Measurements from ENCODE around the gene NUCB1. TPM values are rescaled to one million over a fixed set of nuclear protein-coding genes. Genes with fewer than 3 reads are reported as not detected.

Gene NUCB1
- polyA plus RNA-seq, 1 donor (not counting 4 experiments of a cell fraction or from before 2014, with no cell fraction given): 44.3 TPM

DNA sequence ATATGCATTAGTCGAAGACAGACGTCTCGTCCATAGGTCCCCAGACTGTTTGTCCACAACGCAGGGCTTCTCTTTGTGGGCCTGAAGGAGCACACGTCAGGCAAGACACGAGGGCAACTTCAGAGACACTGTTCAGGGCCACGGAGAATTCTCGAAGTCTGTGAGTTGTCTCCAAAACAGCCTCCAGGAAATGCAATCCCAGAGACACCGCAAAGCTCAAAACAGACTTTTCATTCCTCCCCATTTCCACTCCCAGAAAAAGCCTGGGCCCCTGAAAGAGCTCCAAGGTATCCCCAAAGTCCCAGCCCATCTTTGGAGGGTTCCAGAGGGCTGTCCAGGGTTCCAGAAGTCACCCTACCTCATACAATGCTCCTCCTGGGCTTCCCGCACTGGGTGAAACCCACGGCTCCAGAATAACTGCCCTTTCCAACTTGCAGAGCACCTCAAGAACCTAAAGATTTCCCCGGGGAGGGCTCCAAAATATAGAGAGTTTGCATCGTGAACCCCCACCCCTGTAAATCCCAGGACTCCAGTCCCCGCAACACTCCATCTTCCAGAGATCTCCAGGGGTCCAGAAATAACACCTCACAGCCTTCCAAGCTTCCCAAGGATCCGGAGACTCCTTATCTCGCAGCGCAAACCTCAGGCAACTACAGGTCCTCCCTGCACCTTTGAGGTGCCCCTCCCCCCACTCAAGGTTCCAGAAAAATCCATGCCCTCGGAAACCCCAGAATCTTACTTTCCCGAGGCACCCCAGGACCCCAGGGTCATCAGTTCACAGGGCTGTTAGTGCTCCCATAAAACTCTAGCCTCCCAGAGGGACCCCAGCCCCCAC lies 64.3 kb downstream of the NUCB1 start:
- FAIRE-seq (peak; percentile 29), DNase-seq (ENCODE audit: low read depth, low spot score) (no peak)
- no peaks in the 10 kb centered on the region for H3K27me3 ChIP-seq (ENCODE audit: control insufficient read depth, extremely low read depth, insufficient read depth, low read length)
- dilution Hi-C loops (cut with MboI; ENCODE audit: extremely low pct_ligation_motif_present, low sequenced_read_pairs): no loop called here
- H3K4me3 ChIP-seq (ENCODE audit: control insufficient read depth in 2 of 3, extremely low read depth in 1 of 3, insufficient read depth in 2 of 3, low read depth in 1 of 3, low read length in 3 of 3): peak overlapping the region in 2 of 3 experiments; percentile 32 to 59
- no peak for TF ChIP-seq EZH2 (IDR thresholded peaks at IDR 0.05; ENCODE audit: low read length)
- TF ChIP-seq, protein P1, sequence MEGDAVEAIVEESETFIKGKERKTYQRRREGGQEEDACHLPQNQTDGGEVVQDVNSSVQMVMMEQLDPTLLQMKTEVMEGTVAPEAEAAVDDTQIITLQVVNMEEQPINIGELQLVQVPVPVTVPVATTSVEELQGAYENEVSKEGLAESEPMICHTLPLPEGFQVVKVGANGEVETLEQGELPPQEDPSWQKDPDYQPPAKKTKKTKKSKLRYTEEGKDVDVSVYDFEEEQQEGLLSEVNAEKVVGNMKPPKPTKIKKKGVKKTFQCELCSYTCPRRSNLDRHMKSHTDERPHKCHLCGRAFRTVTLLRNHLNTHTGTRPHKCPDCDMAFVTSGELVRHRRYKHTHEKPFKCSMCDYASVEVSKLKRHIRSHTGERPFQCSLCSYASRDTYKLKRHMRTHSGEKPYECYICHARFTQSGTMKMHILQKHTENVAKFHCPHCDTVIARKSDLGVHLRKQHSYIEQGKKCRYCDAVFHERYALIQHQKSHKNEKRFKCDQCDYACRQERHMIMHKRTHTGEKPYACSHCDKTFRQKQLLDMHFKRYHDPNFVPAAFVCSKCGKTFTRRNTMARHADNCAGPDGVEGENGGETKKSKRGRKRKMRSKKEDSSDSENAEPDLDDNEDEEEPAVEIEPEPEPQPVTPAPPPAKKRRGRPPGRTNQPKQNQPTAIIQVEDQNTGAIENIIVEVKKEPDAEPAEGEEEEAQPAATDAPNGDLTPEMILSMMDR (optimal IDR thresholded peaks at IDR 0.05 in 1 of 3, IDR thresholded peaks at IDR 0.05 in 1 of 3, conservative IDR thresholded peaks at IDR 0.05 in 1 of 3; ENCODE audit: extremely low read depth in 1 of 3, insufficient read depth in 2 of 3, low read length in 3 of 3): no peak
- peak overlapping the region; percentile 98 for H3K4me2 ChIP-seq (ENCODE audit: control insufficient read depth, extremely low read depth, insufficient read depth, low read depth, low read length)
- H2AFZ ChIP-seq (ENCODE audit: control insufficient read depth, low read length): peak overlapping the region; percentile 13
- peaks cover 32% of the 10 kb centered on the region for H3K4me1 ChIP-seq (ENCODE audit: control insufficient read depth, extremely low read depth, insufficient read depth, low read length)
- peaks cover 7% of the 10 kb centered on the region for H3K79me2 ChIP-seq (ENCODE audit: control insufficient read depth, insufficient read depth, low read length)
- peaks cover 4 to 13% of the 10 kb centered on the region in 2 experiments for H3K36me3 ChIP-seq (ENCODE audit: control insufficient read depth in 2 of 2, extremely low read depth in 1 of 2, insufficient read depth in 2 of 2, low read length in 2 of 2)
- H3K9me1 ChIP-seq (ENCODE audit: control insufficient read depth, extremely low read depth, insufficient read depth, low read length): peaks cover 4% of the 10 kb centered on the region
- H3K9ac ChIP-seq (ENCODE audit: control insufficient read depth, extremely low read depth, insufficient read depth, low read length): peak overlapping the region; percentile 63
- peak overlapping the region; percentile 79 for H3K27ac ChIP-seq (ENCODE audit: control insufficient read depth, insufficient read depth, low read length)
- peaks cover 6% of the 10 kb centered on the region for H4K20me1 ChIP-seq (ENCODE audit: control insufficient read depth, extremely low read depth, insufficient read depth, low read length)
- H3K9me3 ChIP-seq (ENCODE audit: control insufficient read depth, low read depth, low read length): no peaks in the 10 kb centered on the region

DNA sequence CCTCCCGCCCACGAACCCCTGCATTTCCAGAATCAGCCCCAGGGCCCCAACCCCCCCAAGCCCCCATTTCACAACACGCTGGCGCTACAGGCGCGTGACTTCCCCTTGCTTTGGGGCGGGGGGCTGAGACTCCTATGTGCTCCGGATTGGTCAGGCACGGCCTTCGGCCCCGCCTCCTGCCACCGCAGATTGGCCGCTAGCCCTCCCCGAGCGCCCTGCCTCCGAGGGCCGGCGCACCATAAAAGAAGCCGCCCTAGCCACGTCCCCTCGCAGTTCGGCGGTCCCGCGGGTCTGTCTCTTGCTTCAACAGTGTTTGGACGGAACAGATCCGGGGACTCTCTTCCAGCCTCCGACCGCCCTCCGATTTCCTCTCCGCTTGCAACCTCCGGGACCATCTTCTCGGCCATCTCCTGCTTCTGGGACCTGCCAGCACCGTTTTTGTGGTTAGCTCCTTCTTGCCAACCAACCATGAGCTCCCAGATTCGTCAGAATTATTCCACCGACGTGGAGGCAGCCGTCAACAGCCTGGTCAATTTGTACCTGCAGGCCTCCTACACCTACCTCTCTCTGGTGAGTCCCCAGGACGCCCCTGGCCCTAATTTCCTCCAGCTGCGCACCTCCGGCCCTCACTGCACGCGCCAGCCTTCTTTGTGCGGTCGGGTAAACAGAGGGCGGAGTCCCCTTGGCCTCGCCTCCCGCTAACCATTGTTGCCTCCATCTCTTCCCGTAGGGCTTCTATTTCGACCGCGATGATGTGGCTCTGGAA lies 65.1 kb downstream of the NUCB1 start, which contains the start of gene FTL:
FTL (plus strand) TSS at position 270 of the 766 bp plus-strand sequence; CDS start at position 469, 199 bp downstream.
- Histone ChIP-seq H3K9me3 (ENCODE audit: control insufficient read depth, low read depth, low read length) (no peaks in the 10 kb centered on the region), H3K36me3 (ENCODE audit: control insufficient read depth in 2 of 2, extremely low read depth in 1 of 2, insufficient read depth in 2 of 2, low read length in 2 of 2) (peaks cover 11 to 20% of the 10 kb centered on the region in 2 experiments), H4K20me1 (ENCODE audit: control insufficient read depth, extremely low read depth, insufficient read depth, low read length) (peaks cover 6% of the 10 kb centered on the region), H3K27ac (ENCODE audit: control insufficient read depth, insufficient read depth, low read length) (peak within 1 kb of the TSS; percentile 79), H3K9me1 (ENCODE audit: control insufficient read depth, extremely low read depth, insufficient read depth, low read length) (peaks cover 4% of the 10 kb centered on the region), H3K4me2 (ENCODE audit: control insufficient read depth, extremely low read depth, insufficient read depth, low read depth, low read length) (peak within 1 kb of the TSS; percentile 98), H2AFZ (ENCODE audit: control insufficient read depth, low read length) (peak within 1 kb of the TSS; percentile 15), H3K9ac (ENCODE audit: control insufficient read depth, extremely low read depth, insufficient read depth, low read length) (peak within 1 kb of the TSS; percentile 86), H3K4me1 (ENCODE audit: control insufficient read depth, extremely low read depth, insufficient read depth, low read length) (peaks cover 32% of the 10 kb centered on the region), H3K79me2 (ENCODE audit: control insufficient read depth, insufficient read depth, low read length) (peaks cover 7% of the 10 kb centered on the region), H3K27me3 (ENCODE audit: control insufficient read depth, extremely low read depth, insufficient read depth, low read length) (no peaks in the 10 kb centered on the region), H3K4me3 (ENCODE audit: control insufficient read depth in 2 of 3, extremely low read depth in 1 of 3, insufficient read depth in 2 of 3, low read depth in 1 of 3, low read length in 3 of 3) (peak within 1 kb of the TSS; percentile 48 to 91 (median 88))
- dilution Hi-C loops (cut with MboI; ENCODE audit: extremely low pct_ligation_motif_present, low sequenced_read_pairs): no loop called here
- no peak for DNase-seq (ENCODE audit: low read depth, low spot score)
- peak; percentile 29 for FAIRE-seq
- TF ChIP-seq EZH2 (IDR thresholded peaks at IDR 0.05; ENCODE audit: low read length): no peak
- TF ChIP-seq, protein P1 (optimal IDR thresholded peaks at IDR 0.05 in 1 of 3, IDR thresholded peaks at IDR 0.05 in 1 of 3, conservative IDR thresholded peaks at IDR 0.05 in 1 of 3; ENCODE audit: extremely low read depth in 1 of 3, insufficient read depth in 2 of 3, low read length in 3 of 3): no peak

All from keratinocyte (primary cell).